Lower leg skin (tissue), 4 donors: ENCODE results near the gene ABCG2. TPM values are rescaled to one million over a fixed set of nuclear protein-coding genes. Genes with fewer than 3 reads are reported as not detected.

Source experiments
- DNase-seq, 2 donors: peaks; one replicate each; pipeline ENCODE4 v3.0.0-alpha.2; 2019; ENCODE audit warnings: low spot score in 2 of 2
- H3K4me3 ChIP-seq: fragments of 200-600 bp; sonication (generic); 2 replicates; pipeline ENCODE4 v1.5.1; 2017; ENCODE audit warnings: mild to moderate bottlenecking, low read depth; ENCODE audit not compliant: poor library complexity, severe bottlenecking
- POLR2A ChIP-seq, 2 donors: fragments of 450-650 bp; IDR thresholded peaks; one replicate each; pipeline ENCODE4 v1.6.1; 2016 to 2017; ENCODE audit warnings: antibody characterized with exemption in 2 of 2, mild to moderate bottlenecking in 1 of 2, moderate library complexity in 1 of 2
- WGBS, 2 donors: methylation state at CpG; one replicate each; pipeline ENCODE4 v1.1.5; 2018; 5-methylcytosine and 5-hydroxymethylcytosine counted together
- intact Hi-C: fragments of 100-400 bp; cut with DNase I; formaldehyde crosslinking; loops from one replicate; pipeline ENCODE4 v1.15.0; 2023; ENCODE audit warnings: low total_unique reads
- total RNA-seq, 4 donors: library from RNA; depleted of rRNA; stranded (reverse); fragments of >200 nt; gene quantifications; one replicate each; pipeline ENCODE4 v1.1.0, GENCODE V29; 2016
- TF ChIP-seq, protein P1 (sequence below), 3 donors: fragments of 450-650 bp; IDR thresholded peaks; one replicate each; pipeline ENCODE4 v1.5.1; 2016; ENCODE audit warnings: antibody characterized with exemption in 3 of 3, mild to moderate bottlenecking in 3 of 3, moderate library complexity in 2 of 3

The ABCG2 gene
- total RNA-seq, 4 donors from 2014 or later, result 0.38 to 3.6 (median 1.3) TPM

GRCh38 chr4:88104902-88105610 is 53.4 kb downstream of the ABCG2 start:
- no peak for DNase-seq
- TF ChIP-seq, protein P1, sequence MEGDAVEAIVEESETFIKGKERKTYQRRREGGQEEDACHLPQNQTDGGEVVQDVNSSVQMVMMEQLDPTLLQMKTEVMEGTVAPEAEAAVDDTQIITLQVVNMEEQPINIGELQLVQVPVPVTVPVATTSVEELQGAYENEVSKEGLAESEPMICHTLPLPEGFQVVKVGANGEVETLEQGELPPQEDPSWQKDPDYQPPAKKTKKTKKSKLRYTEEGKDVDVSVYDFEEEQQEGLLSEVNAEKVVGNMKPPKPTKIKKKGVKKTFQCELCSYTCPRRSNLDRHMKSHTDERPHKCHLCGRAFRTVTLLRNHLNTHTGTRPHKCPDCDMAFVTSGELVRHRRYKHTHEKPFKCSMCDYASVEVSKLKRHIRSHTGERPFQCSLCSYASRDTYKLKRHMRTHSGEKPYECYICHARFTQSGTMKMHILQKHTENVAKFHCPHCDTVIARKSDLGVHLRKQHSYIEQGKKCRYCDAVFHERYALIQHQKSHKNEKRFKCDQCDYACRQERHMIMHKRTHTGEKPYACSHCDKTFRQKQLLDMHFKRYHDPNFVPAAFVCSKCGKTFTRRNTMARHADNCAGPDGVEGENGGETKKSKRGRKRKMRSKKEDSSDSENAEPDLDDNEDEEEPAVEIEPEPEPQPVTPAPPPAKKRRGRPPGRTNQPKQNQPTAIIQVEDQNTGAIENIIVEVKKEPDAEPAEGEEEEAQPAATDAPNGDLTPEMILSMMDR (IDR thresholded peaks at IDR 0.05), result no peak
- no peak for TF ChIP-seq POLR2A (IDR thresholded peaks at IDR 0.05)
- intact Hi-C loops, result no loop called here
- 66 to 68% methylated on average over 4 of the region's 4 CpGs for WGBS, 2 donors
- H3K4me3 ChIP-seq, result no peak overlapping the region

DNA sequence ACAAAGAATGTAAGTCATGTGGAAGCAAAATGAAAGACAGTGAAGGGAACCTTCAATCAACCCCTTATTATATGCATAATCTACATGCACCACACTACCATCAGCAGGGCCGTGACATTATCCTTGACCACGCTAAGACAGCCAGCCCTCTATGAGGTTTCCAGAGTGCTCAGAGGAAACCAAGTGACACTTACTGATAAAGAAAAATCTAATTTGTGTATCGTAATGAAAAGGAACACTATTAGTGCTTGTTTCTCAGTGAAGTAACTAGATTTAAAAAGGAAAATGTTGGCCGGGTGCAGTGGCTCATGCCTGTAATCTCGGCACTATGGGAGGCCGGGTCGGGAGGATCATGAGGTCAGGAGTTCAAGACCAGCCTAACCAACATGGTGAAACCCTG is 56.4 kb downstream of the ABCG2 start:
- H3K4me3 ChIP-seq, result no peak overlapping the region
- no peak for DNase-seq
- TF ChIP-seq POLR2A (IDR thresholded peaks at IDR 0.05), result no peak
- 91 to 92% methylated on average over 7 of the region's 7 CpGs for WGBS, 2 donors
- intact Hi-C loops, result no loop called here

GRCh38 chr4:88101165-88101564 is 57.3 kb downstream of the ABCG2 start:
- intact Hi-C loops, result no loop called here
- peak in 1 of 2 donors; percentile 18 for DNase-seq
- WGBS, 2 donors, result 85 to 87% methylated on average over 6 of the region's 6 CpGs
- TF ChIP-seq, protein P1 (IDR thresholded peaks at IDR 0.05), result no peak
- no peak for TF ChIP-seq POLR2A (IDR thresholded peaks at IDR 0.05)
- H3K4me3 ChIP-seq, result no peak overlapping the region

GRCh38 chr4:88098993-88099752 is 59.3 kb downstream of the ABCG2 start:
- intact Hi-C loops, result no loop called here
- DNase-seq, result no peak
- TF ChIP-seq, protein P1 (IDR thresholded peaks at IDR 0.05), result no peak
- TF ChIP-seq POLR2A (IDR thresholded peaks at IDR 0.05), result no peak
- no peak overlapping the region for H3K4me3 ChIP-seq
- WGBS, 2 donors, result 90 to 92% methylated on average over 4 of the region's 4 CpGs

DNA sequence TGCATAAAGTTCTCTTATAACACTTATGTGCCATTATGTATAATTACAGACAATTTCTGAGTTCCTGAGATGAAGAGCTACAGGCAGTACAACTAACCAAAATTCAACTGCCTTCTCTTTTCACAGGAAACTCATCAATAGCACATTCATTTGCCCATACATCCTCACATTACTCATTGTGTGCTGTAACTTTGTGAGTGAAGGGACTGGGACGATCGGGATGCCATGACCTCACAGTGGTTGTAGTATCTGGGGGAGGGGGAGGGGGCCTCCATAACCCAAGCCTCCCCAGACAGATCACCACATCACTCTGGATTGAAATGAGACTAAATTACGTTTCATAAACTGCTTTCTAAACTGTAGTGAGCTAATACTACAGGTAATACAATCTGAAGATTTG is 60.7 kb downstream of the ABCG2 start:
- no peak for DNase-seq
- intact Hi-C loops, result no loop called here
- 83 to 87% methylated on average over 3 of the region's 3 CpGs for WGBS, 2 donors
- no peak overlapping the region for H3K4me3 ChIP-seq
- TF ChIP-seq, protein P1 (IDR thresholded peaks at IDR 0.05), result no peak
- no peak for TF ChIP-seq POLR2A (IDR thresholded peaks at IDR 0.05)

DNA sequence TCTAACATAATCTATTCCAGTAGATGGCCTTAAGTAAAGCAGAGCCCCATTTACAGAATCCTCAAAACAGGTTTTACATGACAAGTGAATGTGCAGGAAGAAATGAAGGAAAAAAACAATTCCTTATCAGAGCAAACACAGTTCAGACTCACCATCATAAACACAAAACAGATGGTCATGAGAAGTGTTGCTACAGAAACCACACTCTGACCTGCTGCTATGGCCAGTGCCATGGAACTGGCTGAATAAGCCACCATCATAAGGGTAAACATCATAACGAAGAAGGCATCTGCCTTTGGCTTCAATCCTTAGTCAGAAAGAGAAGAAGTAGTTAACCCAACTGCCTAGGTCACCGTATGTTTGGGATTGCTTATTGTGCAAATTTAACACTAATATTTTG is 61.1 kb downstream of the ABCG2 start:
- intact Hi-C loops, result no loop called here
- no peak for DNase-seq
- TF ChIP-seq POLR2A (IDR thresholded peaks at IDR 0.05), result no peak
- TF ChIP-seq, protein P1 (IDR thresholded peaks at IDR 0.05), result no peak
- no peak overlapping the region for H3K4me3 ChIP-seq
- 68 to 78% methylated on average over 2 of the region's 2 CpGs for WGBS, 2 donors
